ENCODE results near the gene PDK3.

The PDK3 gene

GRCh38 chrX:24508375-24508774 lies 43.3 kb downstream of the PDK3 start:
- Histone ChIP-seq H3K9me2 (replicated peaks; ENCODE audit: insufficient read depth, low read length) (no peaks in the 10 kb centered on the region), H4K20me1 (ENCODE audit: insufficient read depth, low read length) (no peaks in the 10 kb centered on the region), H3K79me2 (ENCODE audit: low read length) (no peaks in the 10 kb centered on the region), H3K4me1 (ENCODE audit: low read length) (no peaks in the 10 kb centered on the region), H3F3A (ENCODE audit: insufficient read depth, low read length) (no peaks in the 10 kb centered on the region), H3K9ac (ENCODE audit: low read length) (no peak overlapping the region), H3K27me3 (replicated peaks; ENCODE audit: insufficient read depth, low read length) (no peaks in the 10 kb centered on the region), H2AFZ (ENCODE audit: low read length) (no peak overlapping the region), H3K4me2 (ENCODE audit: low read depth, low read length) (no peak overlapping the region), H3K4me3 (ENCODE audit: low read length) (no peak overlapping the region), H3K27ac (ENCODE audit: low read length) (no peak overlapping the region), H3K36me3 (replicated peaks; ENCODE audit: insufficient read depth, low read length) (no peaks in the 10 kb centered on the region), H3K9me3 (replicated peaks; ENCODE audit: insufficient read depth, low read length) (no peaks in the 10 kb centered on the region)
- DNase-seq, result no peak
- TF ChIP-seq CTCF (IDR thresholded peaks at IDR 0.05; ENCODE audit: low read length), result no peak
- TF ChIP-seq EZH2 (optimal IDR thresholded peaks at IDR 0.05; ENCODE audit: low read depth, low read length), result no peak
- TF ChIP-seq EZH2phosphoT487 (IDR thresholded peaks at IDR 0.05; ENCODE audit: low read length), result no peak

GRCh38 chrX:24513416-24513815 lies 48.3 kb downstream of the PDK3 start:
- no peak for TF ChIP-seq CTCF (IDR thresholded peaks at IDR 0.05; ENCODE audit: low read length)
- TF ChIP-seq EZH2phosphoT487 (IDR thresholded peaks at IDR 0.05; ENCODE audit: low read length), result no peak
- no peak for TF ChIP-seq EZH2 (optimal IDR thresholded peaks at IDR 0.05; ENCODE audit: low read depth, low read length)
- H3F3A ChIP-seq (ENCODE audit: insufficient read depth, low read length), result no peaks in the 10 kb centered on the region
- H3K9ac ChIP-seq (ENCODE audit: low read length), result no peak overlapping the region
- H3K4me3 ChIP-seq (ENCODE audit: low read length), result no peak overlapping the region
- H3K27me3 ChIP-seq (replicated peaks; ENCODE audit: insufficient read depth, low read length), result no peaks in the 10 kb centered on the region
- H4K20me1 ChIP-seq (ENCODE audit: insufficient read depth, low read length), result no peaks in the 10 kb centered on the region
- H3K4me2 ChIP-seq (ENCODE audit: low read depth, low read length), result no peak overlapping the region
- H3K4me1 ChIP-seq (ENCODE audit: low read length), result no peaks in the 10 kb centered on the region
- no peak overlapping the region for H3K27ac ChIP-seq (ENCODE audit: low read length)
- H2AFZ ChIP-seq (ENCODE audit: low read length), result no peak overlapping the region
- DNase-seq, result no peak
- no peaks in the 10 kb centered on the region for H3K9me3 ChIP-seq (replicated peaks; ENCODE audit: insufficient read depth, low read length)
- no peaks in the 10 kb centered on the region for H3K36me3 ChIP-seq (replicated peaks; ENCODE audit: insufficient read depth, low read length)
- no peaks in the 10 kb centered on the region for H3K9me2 ChIP-seq (replicated peaks; ENCODE audit: insufficient read depth, low read length)
- H3K79me2 ChIP-seq (ENCODE audit: low read length), result no peaks in the 10 kb centered on the region

GRCh38 chrX:24515447-24515846 lies 50.4 kb downstream of the PDK3 start:
- Histone ChIP-seq H2AFZ (ENCODE audit: low read length) (no peak overlapping the region), H3K9me2 (replicated peaks; ENCODE audit: insufficient read depth, low read length) (no peaks in the 10 kb centered on the region), H3K4me1 (ENCODE audit: low read length) (no peaks in the 10 kb centered on the region), H3K27me3 (replicated peaks; ENCODE audit: insufficient read depth, low read length) (no peaks in the 10 kb centered on the region), H4K20me1 (ENCODE audit: insufficient read depth, low read length) (no peaks in the 10 kb centered on the region), H3K27ac (ENCODE audit: low read length) (no peak overlapping the region), H3K36me3 (replicated peaks; ENCODE audit: insufficient read depth, low read length) (no peaks in the 10 kb centered on the region), H3K4me2 (ENCODE audit: low read depth, low read length) (no peak overlapping the region), H3K9ac (ENCODE audit: low read length) (no peak overlapping the region), H3K9me3 (replicated peaks; ENCODE audit: insufficient read depth, low read length) (no peaks in the 10 kb centered on the region), H3K79me2 (ENCODE audit: low read length) (no peaks in the 10 kb centered on the region), H3F3A (ENCODE audit: insufficient read depth, low read length) (no peaks in the 10 kb centered on the region), H3K4me3 (ENCODE audit: low read length) (no peak overlapping the region)
- no peak for DNase-seq
- TF ChIP-seq EZH2phosphoT487 (IDR thresholded peaks at IDR 0.05; ENCODE audit: low read length) (no peak), EZH2 (optimal IDR thresholded peaks at IDR 0.05; ENCODE audit: low read depth, low read length) (no peak), CTCF (IDR thresholded peaks at IDR 0.05; ENCODE audit: low read length) (no peak)
